ENCODE measurements around the gene SEMA3A.

DNA sequence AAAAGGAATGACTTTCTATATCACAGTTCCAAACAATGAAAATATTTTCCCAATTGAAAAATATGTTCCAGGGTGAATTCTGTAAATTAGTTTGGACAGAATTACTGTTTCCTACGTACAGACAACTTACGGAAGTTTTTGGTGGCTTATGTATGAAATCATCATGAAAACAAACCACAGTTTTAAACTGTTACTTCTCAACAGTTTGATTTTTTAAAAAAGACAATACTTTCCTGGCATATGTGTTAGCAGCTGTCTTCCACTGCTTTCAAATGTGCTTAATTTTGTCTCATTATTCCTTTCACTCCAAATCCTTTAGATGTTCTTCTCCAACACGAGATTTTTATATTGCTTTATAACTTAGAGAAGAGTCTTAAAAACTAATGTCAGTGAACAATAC, 56.2 kb downstream of the SEMA3A start:
- TF ChIP-seq, protein P1, sequence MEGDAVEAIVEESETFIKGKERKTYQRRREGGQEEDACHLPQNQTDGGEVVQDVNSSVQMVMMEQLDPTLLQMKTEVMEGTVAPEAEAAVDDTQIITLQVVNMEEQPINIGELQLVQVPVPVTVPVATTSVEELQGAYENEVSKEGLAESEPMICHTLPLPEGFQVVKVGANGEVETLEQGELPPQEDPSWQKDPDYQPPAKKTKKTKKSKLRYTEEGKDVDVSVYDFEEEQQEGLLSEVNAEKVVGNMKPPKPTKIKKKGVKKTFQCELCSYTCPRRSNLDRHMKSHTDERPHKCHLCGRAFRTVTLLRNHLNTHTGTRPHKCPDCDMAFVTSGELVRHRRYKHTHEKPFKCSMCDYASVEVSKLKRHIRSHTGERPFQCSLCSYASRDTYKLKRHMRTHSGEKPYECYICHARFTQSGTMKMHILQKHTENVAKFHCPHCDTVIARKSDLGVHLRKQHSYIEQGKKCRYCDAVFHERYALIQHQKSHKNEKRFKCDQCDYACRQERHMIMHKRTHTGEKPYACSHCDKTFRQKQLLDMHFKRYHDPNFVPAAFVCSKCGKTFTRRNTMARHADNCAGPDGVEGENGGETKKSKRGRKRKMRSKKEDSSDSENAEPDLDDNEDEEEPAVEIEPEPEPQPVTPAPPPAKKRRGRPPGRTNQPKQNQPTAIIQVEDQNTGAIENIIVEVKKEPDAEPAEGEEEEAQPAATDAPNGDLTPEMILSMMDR (IDR thresholded peaks at IDR 0.05): no peak
- no peak for TF ChIP-seq POLR2A (IDR thresholded peaks at IDR 0.05)

Data from heart left ventricle (tissue), 13 donors.